C4-2B (cell line): ENCODE measurements around the gene AP4S1.

Source experiments
- CTCF ChIP-seq: fragments of 450-650 bp; conservative IDR thresholded peaks from 2 replicates; pipeline ENCODE4 v1.5.1; 2017; ENCODE audit warnings: mild to moderate bottlenecking
- ZFX ChIP-seq: fragments of 450-650 bp; IDR thresholded peaks from 2 replicates; pipeline ENCODE4 v1.6.1; 2017

DNA sequence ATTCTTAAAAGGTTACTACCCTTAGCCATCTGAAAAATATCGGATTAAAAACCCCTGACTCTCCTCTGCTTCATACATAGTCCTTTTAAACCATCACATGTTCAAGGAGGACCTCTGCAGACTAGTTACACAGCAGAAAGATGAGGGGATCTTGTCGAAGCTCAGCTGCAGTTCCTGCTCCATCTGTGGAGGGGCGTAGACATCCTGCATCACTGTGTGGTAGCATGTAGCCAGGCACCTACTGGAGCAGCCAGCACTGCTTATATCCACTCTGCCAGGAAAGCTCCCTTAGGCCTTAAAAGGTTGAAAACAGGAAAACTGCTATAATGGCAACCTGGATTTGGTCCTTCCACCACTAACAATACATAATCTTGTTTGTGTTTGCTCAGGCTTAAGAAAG, 58.3 kb downstream of the AP4S1 start:
- TF ChIP-seq ZFX, result no peak
- TF ChIP-seq CTCF, result no peak
